Liver (tissue), 9 donors: ENCODE data around the gene CFAP57. TPM values are rescaled to one million over a fixed set of nuclear protein-coding genes. Genes with fewer than 3 reads are reported as not detected.

Experiments
- DNase-seq: peaks from one replicate; pipeline ENCODE4 v3.0.0-alpha.2; 2017; ENCODE audit warnings: low spot score
- H3K27ac ChIP-seq, 2 donors: one replicate each; pipeline ENCODE4 v1.7.0; 2013; ENCODE audit warnings: inconsistent platforms in 2 of 2, low read length in 2 of 2, control low read depth in 1 of 2, low read depth in 1 of 2, mild to moderate bottlenecking in 1 of 2
- H3K27me3 ChIP-seq, 4 donors: one replicate each; pipeline versions ENCODE4 v1.6.1 to v1.7.0; 2013; ENCODE audit warnings: low read length in 3 of 4, inconsistent platforms in 1 of 4, mild to moderate bottlenecking in 1 of 4, moderate library complexity in 1 of 4; ENCODE audit not compliant: control insufficient read depth in 4 of 4, insufficient read depth in 4 of 4
- H3K36me3 ChIP-seq, 4 donors: one replicate each; pipeline versions ENCODE4 v1.6.1 to v1.7.0; 2013; ENCODE audit warnings: low read length in 3 of 4, mild to moderate bottlenecking in 3 of 4, low read depth in 1 of 4, moderate library complexity in 1 of 4; ENCODE audit not compliant: control insufficient read depth in 4 of 4, insufficient read depth in 3 of 4
- H3K4me1 ChIP-seq, 4 donors: one replicate each; pipeline versions ENCODE4 v1.6.1 to v1.7.0; 2013; ENCODE audit warnings: low read length in 3 of 4, mild to moderate bottlenecking in 3 of 4, moderate library complexity in 1 of 4; ENCODE audit not compliant: control insufficient read depth in 4 of 4, insufficient read depth in 4 of 4
- H3K4me3 ChIP-seq, 3 donors: one replicate each; pipeline versions ENCODE4 v1.6.1 to v1.7.0; 2013; ENCODE audit warnings: low read length in 3 of 3, control low read depth in 1 of 3, low read depth in 1 of 3, mild to moderate bottlenecking in 1 of 3
- H3K9ac ChIP-seq, 2 donors: one replicate each; pipeline ENCODE4 v1.7.0; 2013; ENCODE audit warnings: low read length in 2 of 2, mild to moderate bottlenecking in 2 of 2, moderate library complexity in 2 of 2, control low read depth in 1 of 2, low read depth in 1 of 2
- H3K9me3 ChIP-seq, 4 donors: one replicate each; pipeline versions ENCODE4 v1.6.1 to v1.7.0; 2013; ENCODE audit warnings: low read length in 3 of 4; ENCODE audit not compliant: control insufficient read depth in 4 of 4
- ATF3 ChIP-seq: IDR thresholded peaks from 2 replicates; pipeline ENCODE4 v1.6.1; 2016; ENCODE audit warnings: antibody characterized with exemption
- CTCF ChIP-seq: fragments of 150-350 bp; IDR thresholded peaks from 2 replicates; pipeline ENCODE4 v1.5.1; 2017; ENCODE audit warnings: improper control_type of control experiment, low read depth, low read length; ENCODE audit not compliant: missing input control
- EGR1 ChIP-seq, 2 donors: IDR thresholded peaks; 2 replicates each; pipeline ENCODE4 v1.6.1; 2016 to 2018; ENCODE audit warnings: antibody characterized with exemption in 2 of 2, low read depth in 2 of 2
- FOXA1 ChIP-seq: IDR thresholded peaks from 2 replicates; pipeline ENCODE4 v1.6.1; 2016; ENCODE audit warnings: antibody characterized with exemption
- FOXA2 ChIP-seq: IDR thresholded peaks from 2 replicates; pipeline ENCODE4 v1.6.1; 2016; ENCODE audit warnings: antibody characterized with exemption
- GABPA ChIP-seq, 2 donors: IDR thresholded peaks in 1 of 2; conservative IDR thresholded peaks in 1 of 2; 2 replicates each; pipeline ENCODE4 v1.6.1; 2016; ENCODE audit warnings: antibody characterized with exemption in 2 of 2, mild to moderate bottlenecking in 1 of 2, moderate library complexity in 1 of 2
- HNF4A ChIP-seq, 2 donors: conservative IDR thresholded peaks; 2 replicates each; pipeline ENCODE4 v1.6.1; 2016; ENCODE audit warnings: antibody characterized with exemption in 2 of 2, mild to moderate bottlenecking in 2 of 2
- HNF4G ChIP-seq: IDR thresholded peaks from 2 replicates; pipeline ENCODE4 v1.6.1; 2016; ENCODE audit warnings: antibody characterized with exemption
- JUND ChIP-seq, 2 donors: IDR thresholded peaks; 2 replicates each; pipeline ENCODE4 v1.6.1; 2016; ENCODE audit warnings: antibody characterized with exemption in 2 of 2
- MAX ChIP-seq: IDR thresholded peaks from 2 replicates; pipeline ENCODE4 v1.6.1; 2016; ENCODE audit warnings: antibody characterized with exemption
- NR2F2 ChIP-seq: IDR thresholded peaks from 2 replicates; pipeline ENCODE4 v1.6.1; 2016; ENCODE audit warnings: antibody characterized with exemption
- RAD21 ChIP-seq, 2 donors: IDR thresholded peaks; 2 replicates each; pipeline ENCODE4 v1.6.1; 2016; ENCODE audit warnings: antibody characterized with exemption in 2 of 2, mild to moderate bottlenecking in 2 of 2
- REST ChIP-seq: IDR thresholded peaks from 2 replicates; pipeline ENCODE4 v1.6.1; 2016; ENCODE audit warnings: antibody characterized with exemption, mild to moderate bottlenecking
- RXRA ChIP-seq, 2 donors: IDR thresholded peaks; 2 replicates each; pipeline ENCODE4 v1.6.1; 2017 to 2018; ENCODE audit warnings: antibody characterized with exemption in 2 of 2, mild to moderate bottlenecking in 1 of 2
- SP1 ChIP-seq: IDR thresholded peaks from 2 replicates; pipeline ENCODE4 v1.6.1; 2018; ENCODE audit warnings: antibody characterized with exemption, mild to moderate bottlenecking
- TAF1 ChIP-seq: conservative IDR thresholded peaks from 2 replicates; pipeline ENCODE4 v1.6.1; 2016; ENCODE audit warnings: antibody characterized with exemption, mild to moderate bottlenecking
- YY1 ChIP-seq: IDR thresholded peaks from 2 replicates; pipeline ENCODE4 v1.6.1; 2016; ENCODE audit warnings: antibody characterized with exemption, mild to moderate bottlenecking
- ZBTB33 ChIP-seq: IDR thresholded peaks from 2 replicates; pipeline ENCODE4 v1.6.1; 2016; ENCODE audit warnings: antibody characterized with exemption
- WGBS: extraction: QIAGEN DNeasy Blood & Tissue Kit; methylation state at CpG from one replicate; pipeline ENCODE4 v1.1.7; 2013; 5-methylcytosine and 5-hydroxymethylcytosine counted together
- polyA plus RNA-seq, 2 donors: library from polyadenylated mRNA; stranded (reverse) in 1 of 2; unstranded in 1 of 2; fragments of 200-250 nt in 1 of 2; fragments of >200 nt in 1 of 2; fragmentation: Nextera tagmentation in 1 of 2; extraction: Ambion mirVana in 1 of 2; gene quantifications; one replicate each; pipeline versions ENCODE4 v1.2.1 to v1.2.3, GENCODE V29; 2013 to 2015
- total RNA-seq, 2 donors: library from RNA; depleted of rRNA; stranded (reverse); fragments of >200 nt; gene quantifications; one replicate each; pipeline ENCODE4 v1.2.3, GENCODE V29; 2014
- donor health status: healthy.
- donor health status: healthy.
- donor health status: healthy.
- donor health status: healthy.
- donor health status: healthy.

Gene CFAP57
- total and polyA plus RNA-seq, 4 donors: under 0.01 to 14.5 (median 0.10) TPM

- DNase-seq: no peak
- no peak overlapping the region for H3K9ac ChIP-seq
- WGBS: 84% methylated on average over 7 of the region's 7 CpGs
- H3K4me1 ChIP-seq: no peaks in the 10 kb centered on the region
- no peak for TF ChIP-seq FOXA2
- TF ChIP-seq CTCF: no peak
- TF ChIP-seq REST: no peak
- no peak for TF ChIP-seq ATF3
- TF ChIP-seq GABPA (IDR thresholded peaks at IDR 0.05 in 1 of 2, conservative IDR thresholded peaks at IDR 0.05 in 1 of 2): no peak
- no peak for TF ChIP-seq YY1
- no peak for TF ChIP-seq MAX
- no peak for TF ChIP-seq HNF4A (conservative IDR thresholded peaks at IDR 0.05)
- no peak for TF ChIP-seq RXRA (IDR thresholded peaks at IDR 0.05)
- no peak for TF ChIP-seq FOXA1
- TF ChIP-seq ZBTB33: no peak
- TF ChIP-seq TAF1: no peak
- no peak for TF ChIP-seq NR2F2
- TF ChIP-seq JUND (IDR thresholded peaks at IDR 0.05): no peak
- TF ChIP-seq HNF4G: no peak
- no peak for TF ChIP-seq EGR1 (IDR thresholded peaks at IDR 0.05; ENCODE audit: low read depth in 2 of 2)
- TF ChIP-seq SP1: no peak
- no peak for TF ChIP-seq RAD21 (IDR thresholded peaks at IDR 0.05)
- no peaks in the 10 kb centered on the region for H3K27me3 ChIP-seq
- H3K9me3 ChIP-seq: no peaks in the 10 kb centered on the region
- no peak overlapping the region for H3K27ac ChIP-seq
- H3K36me3 ChIP-seq: no peaks in the 10 kb centered on the region
- H3K4me3 ChIP-seq: no peak overlapping the region
Observed at GRCh38 chr1:43156026-43156425, 16.1 kb upstream of the CFAP57 start.
